GM12874 (cell line): ENCODE data around the gene ARSA.

Experiments
- CTCF ChIP-seq: IDR thresholded peaks from 2 replicates; pipeline ENCODE4 v1.5.1; 2011; ENCODE audit warnings: low read depth, mild to moderate bottlenecking, control low read depth, low read length, moderate library complexity; ENCODE audit not compliant: insufficient read depth

The ARSA gene

GRCh38 chr22:50576070-50576469, 51.9 kb downstream of the ARSA start:
- no peak for TF ChIP-seq CTCF

- TF ChIP-seq CTCF: no peak
Observed at GRCh38 chr22:50575426-50575941, 52.5 kb downstream of the ARSA start.
